HepG2 (cell line): ENCODE results near the gene TUBA1C. TPM values are rescaled to one million over a fixed set of nuclear protein-coding genes. Genes with fewer than 3 reads are reported as not detected.

Experiments
- CBX5 ChIP-seq: sonication (generic); formaldehyde crosslinking; IDR thresholded peaks from 2 replicates; pipeline ENCODE4 v1.4.0; 2020; ENCODE audit warnings: missing genetic modification reagents, borderline replicate concordance
- CTCF ChIP-seq: sonication (generic); formaldehyde crosslinking; IDR thresholded peaks from 2 replicates; pipeline ENCODE4 v1.5.0; 2020; ENCODE audit warnings: mild to moderate bottlenecking, missing genetic modification reagents, moderate library complexity
- GATAD1 ChIP-seq: IDR thresholded peaks from 2 replicates; pipeline ENCODE4 v1.6.1; 2016; ENCODE audit warnings: missing genetic modification reagents, missing compliant biosample characterization
- IRX3 ChIP-seq: sonication (generic); formaldehyde crosslinking; IDR thresholded peaks from 2 replicates; pipeline ENCODE4 v1.8.1; 2023; ENCODE audit warnings: mild to moderate bottlenecking, low read depth, missing genetic modification reagents, borderline replicate concordance
- MIER2 ChIP-seq: IDR thresholded peaks from 2 replicates; pipeline ENCODE4 v1.6.1; 2016; ENCODE audit warnings: missing biosample characterization, missing genetic modification reagents
- NR1H2 ChIP-seq: sonication (generic); formaldehyde crosslinking; IDR thresholded peaks from 2 replicates; pipeline ENCODE4 v1.8.1; 2022; ENCODE audit warnings: low read depth, missing genetic modification reagents, borderline replicate concordance
- NRL ChIP-seq: sonication (generic); formaldehyde crosslinking; IDR thresholded peaks from 2 replicates; pipeline ENCODE4 v1.5.0; 2020; ENCODE audit warnings: missing genetic modification reagents, mild to moderate bottlenecking, moderate library complexity, borderline replicate concordance
- PRDM4 ChIP-seq: sonication (generic); formaldehyde crosslinking; IDR thresholded peaks from 2 replicates; pipeline ENCODE4 v1.9.0; 2021; ENCODE audit warnings: missing genetic modification reagents, borderline replicate concordance
- ZBTB46 ChIP-seq: sonication (generic); formaldehyde crosslinking; IDR thresholded peaks from 2 replicates; pipeline ENCODE4 v1.4.0; 2020; ENCODE audit warnings: mild to moderate bottlenecking, missing genetic modification reagents, borderline replicate concordance
- ZFP91 ChIP-seq: sonication (generic); formaldehyde crosslinking; IDR thresholded peaks from 2 replicates; pipeline ENCODE4 v1.9.0; 2022; ENCODE audit warnings: missing genetic modification reagents, mild to moderate bottlenecking, borderline replicate concordance
- ZNF138 ChIP-seq: sonication (generic); formaldehyde crosslinking; IDR thresholded peaks from 2 replicates; pipeline ENCODE4 v1.5.0; 2020; ENCODE audit warnings: mild to moderate bottlenecking, low read depth, missing genetic modification reagents
- ZNF232 ChIP-seq: sonication (generic); formaldehyde crosslinking; IDR thresholded peaks from 2 replicates; pipeline ENCODE4 v1.4.0; 2020; ENCODE audit warnings: missing genetic modification reagents, borderline replicate concordance
- ZNF24 ChIP-seq: fragments of 450-650 bp; IDR thresholded peaks from 2 replicates; pipeline ENCODE4 v1.6.1; 2017; ENCODE audit warnings: antibody characterized with exemption, mild to moderate bottlenecking
- ZNF275 ChIP-seq: sonication (generic); formaldehyde crosslinking; IDR thresholded peaks from 2 replicates; pipeline ENCODE4 v1.8.0; 2022; ENCODE audit warnings: missing genetic modification reagents, mild to moderate bottlenecking, inconsistent platforms, borderline replicate concordance
- ZNF337 ChIP-seq: sonication (generic); formaldehyde crosslinking; IDR thresholded peaks from 2 replicates; pipeline ENCODE4 v1.5.1; 2020; ENCODE audit warnings: missing genetic modification reagents, low read depth, mild to moderate bottlenecking, borderline replicate concordance
- ZNF576 ChIP-seq: sonication (generic); formaldehyde crosslinking; IDR thresholded peaks from 2 replicates; pipeline ENCODE4 v1.4.0; 2020; ENCODE audit warnings: mild to moderate bottlenecking, missing genetic modification reagents
- ZSCAN9 ChIP-seq: IDR thresholded peaks from 2 replicates; pipeline ENCODE4 v1.6.1; 2016; ENCODE audit warnings: borderline replicate concordance
- polyA plus RNA-seq, 8 experiments: library from polyadenylated mRNA; depleted of rRNA in 3 of 8; stranded (reverse) in 7 of 8; unstranded in 1 of 8; fragments of >200 nt; fragmentation: Illumina TruSeq in 4 of 8; extraction: Trizol in 4 of 8; gene quantifications; 2 replicates each; pipeline versions ENCODE4 v1.2.1 to v1.2.3, GENCODE V29; 2011 to 2016; ENCODE audit warnings: low read depth in 4 of 8, missing spikeins in 1 of 8, mixed read lengths in 1 of 8; ENCODE audit not compliant: insufficient read depth in 1 of 8
- total RNA-seq, 5 experiments: library from RNA; depleted of rRNA; stranded (reverse); fragments of >200 nt; fragmentation: Illumina TruSeq; extraction: Trizol; gene quantifications; 2 replicates each; pipeline ENCODE4 v1.2.3, GENCODE V29; 2016; ENCODE audit warnings: low read depth in 1 of 5

TUBA1C gene
- total and polyA plus RNA-seq, 2 of the 13 experiments (the other 11 are each of a cell fraction or from before 2014, with no cell fraction given): 693 to 1,075 TPM

- TF ChIP-seq ZNF275: peak; percentile 95
- TF ChIP-seq CTCF (CRISPR knock-in tag): peak; percentile 21; the same call in 1 of the 2 replicates
- TF ChIP-seq CBX5 (CRISPR knock-in tag): no peak
- 0 out of 2 replicates have a peak, but pooled peaks have one; percentile 21 for TF ChIP-seq PRDM4 (CRISPR knock-in tag)
- TF ChIP-seq ZFP91 (CRISPR knock-in tag): peak; percentile 65; the same call in 1 of the 2 replicates
- no peak for TF ChIP-seq NR1H2
- peak; percentile 69; the same call in 1 of the 2 replicates for TF ChIP-seq ZNF24
- peak; percentile 91 for TF ChIP-seq ZNF232 (CRISPR knock-in tag)
- TF ChIP-seq NRL: peak; percentile 71; the same call in 1 of the 2 replicates
- 0 out of 2 replicates have a peak, but pooled peaks have one; percentile 38 for TF ChIP-seq GATAD1 (CRISPR knock-in tag)
- no peak for TF ChIP-seq ZNF576 (CRISPR knock-in tag)
- TF ChIP-seq MIER2: peak; percentile 18; the same call in 1 of the 2 replicates
- TF ChIP-seq ZBTB46: no peak
- 0 out of 2 replicates have a peak, but pooled peaks have one; percentile 82 for TF ChIP-seq ZNF138
- TF ChIP-seq ZSCAN9: 0 out of 2 replicates have a peak, but pooled peaks have one; percentile 28
- TF ChIP-seq ZNF337 (CRISPR knock-in tag): no peak
- 0 out of 2 replicates have a peak, but pooled peaks have one; percentile 91 for TF ChIP-seq IRX3 (CRISPR knock-in tag)
Observed at GRCh38 chr12:49264873-49265792, at the start of gene TUBA1C (continued).
